K562 (cell line): Measurements from ENCODE around the gene ANO10. TPM values are rescaled to one million over a fixed set of nuclear protein-coding genes. Genes with fewer than 3 reads are reported as not detected.

Experiments
- GABPB1 ChIP-seq: sonication (generic); formaldehyde crosslinking; IDR thresholded peaks from 2 replicates; pipeline ENCODE4 v1.8.0; 2022; ENCODE audit warnings: mild to moderate bottlenecking, missing genetic modification reagents
- GATAD2B ChIP-seq: fragments of 450-650 bp; IDR thresholded peaks from 2 replicates; pipeline ENCODE4 v1.6.1; 2017; ENCODE audit warnings: mild to moderate bottlenecking, borderline replicate concordance
- GMEB1 ChIP-seq: fragments of 250-450 bp; sonication (Bioruptor Pico); IDR thresholded peaks from 2 replicates; pipeline ENCODE4 v1.4.0; 2020; ENCODE audit warnings: mild to moderate bottlenecking
- KLF16 ChIP-seq: IDR thresholded peaks from 2 replicates; pipeline ENCODE4 v1.6.1; 2016; ENCODE audit warnings: antibody characterized with exemption
- MTA1 ChIP-seq: fragments of 450-650 bp; IDR thresholded peaks from 2 replicates; pipeline ENCODE4 v1.6.1; 2017; ENCODE audit warnings: borderline replicate concordance
- NELFE ChIP-seq: IDR thresholded peaks from 2 replicates; pipeline ENCODE4 v1.6.1; 2011; ENCODE audit warnings: mild to moderate bottlenecking; ENCODE audit not compliant: insufficient read depth, insufficient read length
- NEUROD1 ChIP-seq: fragments of 150-350 bp; IDR thresholded peaks from 2 replicates; pipeline ENCODE4 v1.6.1; 2014; ENCODE audit warnings: borderline replicate concordance, low read length, low read depth; ENCODE audit not compliant: partially characterized antibody
- PATZ1 ChIP-seq: fragments of 250-450 bp; sonication (Bioruptor Pico); IDR thresholded peaks from 2 replicates; pipeline ENCODE4 v1.5.0; 2020; ENCODE audit warnings: mild to moderate bottlenecking, borderline replicate concordance
- RNF2 ChIP-seq: sonication (generic); IDR thresholded peaks from 2 replicates; pipeline ENCODE4 v1.6.1; 2016
- SMAD3 ChIP-seq: fragments of 450-650 bp; formaldehyde crosslinking; conservative IDR thresholded peaks from 2 replicates; pipeline ENCODE4 v1.4.0; 2020; ENCODE audit warnings: mild to moderate bottlenecking
- ZNF318 ChIP-seq, 2 experiments: fragments of 450-650 bp; IDR thresholded peaks; 2 replicates each; pipeline ENCODE4 v1.6.1; 2016; ENCODE audit warnings: mild to moderate bottlenecking in 2 of 2, borderline replicate concordance in 1 of 2, low read depth in 1 of 2, moderate library complexity in 1 of 2
- polyA plus RNA-seq, 8 experiments: library from polyadenylated mRNA; depleted of rRNA in 4 of 8; stranded (reverse) in 5 of 8; unstranded in 3 of 8; fragments of >200 nt; fragmentation: Nextera tagmentation in 2 of 8; fragmentation: Illumina TruSeq in 1 of 8; extraction: Ambion mirVana in 2 of 8; extraction: Trizol in 1 of 8; gene quantifications; 2 replicates each; pipeline versions ENCODE4 v1.2.1 to v1.2.3, GENCODE V29; 2011 to 2014; ENCODE audit warnings: inconsistent platforms in 1 of 8, missing spikeins in 1 of 8
- total RNA-seq, 7 experiments: library from RNA; depleted of rRNA in 6 of 7; stranded (reverse); fragments of >200 nt in 6 of 7; fragmentation: Illumina TruSeq in 2 of 7; extraction: Trizol in 2 of 7; gene quantifications; 2 replicates each; pipeline versions ENCODE4 v1.2.1 to v1.2.3, GENCODE V29; 2011 to 2021; ENCODE audit warnings: low replicate concordance in 1 of 7

The ANO10 gene
- total and polyA plus RNA-seq, 9 of the 15 experiments (the other 6 are each of a cell fraction or from before 2014, with no cell fraction given): 6.4 to 46.0 (median 32.3) TPM

- TF ChIP-seq PATZ1 (CRISPR knock-in tag) (no peak), GABPB1 (CRISPR knock-in tag) (no peak), RNF2 (no peak), GATAD2B (no peak), SMAD3 (CRISPR knock-in tag) (no peak), GMEB1 (CRISPR knock-in tag) (no peak), NEUROD1 (no peak), KLF16 (no peak), MTA1 (no peak), ZNF318 (IDR thresholded peaks at IDR 0.05; ENCODE audit: borderline replicate concordance in 1 of 2, low read depth in 1 of 2) (no peak), NELFE (no peak)
Measured at GRCh38 chr3:43608751-43609150, 13.1 kb downstream of the ANO10 start (continued).
